RWPE2 (cell line): ENCODE results near the gene GTF2H4.

Source experiments
- ATAC-seq: fragments of 200-7000 bp; cut with Tn5 transposase; 3 replicates; pipeline ENCODE4 v1.9.1; 2021; ENCODE audit warnings: low read depth
- DNase-seq: peaks from one replicate; pipeline ENCODE4 v3.0.0-alpha.2; 2020; ENCODE audit warnings: low spot score
- H3K27ac ChIP-seq: fragments of 450-650 bp; 2 replicates; pipeline ENCODE4 v1.5.1; 2017; ENCODE audit warnings: mild to moderate bottlenecking; ENCODE audit not compliant: poor library complexity, severe bottlenecking
- H3K27me3 ChIP-seq: fragments of 250-450 bp; sonication (Bioruptor Pico); 2 replicates; pipeline ENCODE4 v1.5.1; 2021; ENCODE audit warnings: mild to moderate bottlenecking, moderate library complexity; ENCODE audit not compliant: insufficient read depth, poor library complexity, severe bottlenecking
- H3K36me3 ChIP-seq: fragments of 250-450 bp; sonication (Bioruptor Pico); 2 replicates; pipeline ENCODE4 v1.5.1; 2020; ENCODE audit warnings: low read depth, mild to moderate bottlenecking, moderate library complexity
- H3K4me1 ChIP-seq: fragments of 250-450 bp; sonication (Bioruptor Pico); 2 replicates; pipeline ENCODE4 v1.5.1; 2021; ENCODE audit warnings: mild to moderate bottlenecking, moderate library complexity; ENCODE audit not compliant: insufficient read depth, poor library complexity, severe bottlenecking
- H3K4me3 ChIP-seq: fragments of 250-450 bp; sonication (Bioruptor Pico); 2 replicates; pipeline ENCODE4 v1.5.1; 2021; ENCODE audit warnings: mild to moderate bottlenecking, moderate library complexity; ENCODE audit not compliant: severe bottlenecking
- H3K9me3 ChIP-seq: fragments of 250-450 bp; sonication (Bioruptor Pico); 2 replicates; pipeline ENCODE4 v1.5.1; 2021; ENCODE audit warnings: mild to moderate bottlenecking, moderate library complexity; ENCODE audit not compliant: severe bottlenecking
- TF ChIP-seq, protein P1 (sequence below): fragments of 450-650 bp; IDR thresholded peaks from one replicate; pipeline ENCODE4 v1.5.1; 2017; ENCODE audit warnings: mild to moderate bottlenecking, moderate library complexity; ENCODE audit not compliant: poor library complexity, severe bottlenecking

The GTF2H4 gene

GRCh38 chr6:30957716-30958115, 49.7 kb downstream of the GTF2H4 start:
- H3K27me3 ChIP-seq = no peaks in the 10 kb centered on the region
- DNase-seq = no peak
- no peak for ATAC-seq
- no peaks in the 10 kb centered on the region for H3K36me3 ChIP-seq
- H3K9me3 ChIP-seq = no peaks in the 10 kb centered on the region
- TF ChIP-seq, protein P1, sequence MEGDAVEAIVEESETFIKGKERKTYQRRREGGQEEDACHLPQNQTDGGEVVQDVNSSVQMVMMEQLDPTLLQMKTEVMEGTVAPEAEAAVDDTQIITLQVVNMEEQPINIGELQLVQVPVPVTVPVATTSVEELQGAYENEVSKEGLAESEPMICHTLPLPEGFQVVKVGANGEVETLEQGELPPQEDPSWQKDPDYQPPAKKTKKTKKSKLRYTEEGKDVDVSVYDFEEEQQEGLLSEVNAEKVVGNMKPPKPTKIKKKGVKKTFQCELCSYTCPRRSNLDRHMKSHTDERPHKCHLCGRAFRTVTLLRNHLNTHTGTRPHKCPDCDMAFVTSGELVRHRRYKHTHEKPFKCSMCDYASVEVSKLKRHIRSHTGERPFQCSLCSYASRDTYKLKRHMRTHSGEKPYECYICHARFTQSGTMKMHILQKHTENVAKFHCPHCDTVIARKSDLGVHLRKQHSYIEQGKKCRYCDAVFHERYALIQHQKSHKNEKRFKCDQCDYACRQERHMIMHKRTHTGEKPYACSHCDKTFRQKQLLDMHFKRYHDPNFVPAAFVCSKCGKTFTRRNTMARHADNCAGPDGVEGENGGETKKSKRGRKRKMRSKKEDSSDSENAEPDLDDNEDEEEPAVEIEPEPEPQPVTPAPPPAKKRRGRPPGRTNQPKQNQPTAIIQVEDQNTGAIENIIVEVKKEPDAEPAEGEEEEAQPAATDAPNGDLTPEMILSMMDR = no peak
- no peak overlapping the region for H3K4me3 ChIP-seq
- H3K27ac ChIP-seq = no peak overlapping the region
- H3K4me1 ChIP-seq = peaks cover 7% of the 10 kb centered on the region

DNA sequence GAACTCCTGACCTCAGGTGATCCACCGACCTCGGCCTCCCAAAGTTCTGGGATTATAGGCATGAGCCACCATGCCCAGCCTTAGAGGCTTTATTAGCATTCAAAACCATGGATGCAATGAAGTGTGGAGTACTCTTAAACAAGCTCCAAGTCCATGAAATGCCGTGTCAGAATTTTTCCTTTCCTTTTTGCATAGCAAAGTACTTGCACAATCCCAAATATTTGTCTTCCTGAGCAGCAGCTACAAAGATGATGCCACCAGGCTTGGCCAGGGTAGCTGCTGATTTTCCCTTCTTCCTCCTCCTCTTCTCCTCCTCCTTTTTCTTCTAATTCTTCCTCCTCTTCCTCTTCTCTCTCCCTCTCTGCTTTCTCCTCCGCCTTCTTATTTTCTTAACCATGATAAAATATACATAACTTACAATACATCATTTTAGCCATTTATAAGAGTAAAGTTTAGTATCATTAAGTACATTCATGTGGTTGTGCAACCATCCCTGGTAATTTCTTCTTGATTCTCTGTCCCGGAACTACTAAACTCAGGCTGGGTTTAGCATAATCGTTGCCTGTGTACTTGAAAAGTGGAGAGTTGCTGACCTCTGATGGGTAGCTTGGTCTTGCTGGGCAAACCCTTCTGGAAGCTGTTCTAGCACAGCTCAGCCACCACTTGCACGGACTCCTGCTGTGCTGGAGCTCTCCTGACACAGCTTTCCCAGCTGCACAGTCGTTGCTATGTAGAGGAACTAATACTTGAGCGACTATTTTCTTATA, 53.1 kb downstream of the GTF2H4 start:
- ATAC-seq (no peak), DNase-seq (no peak)
- Histone ChIP-seq H3K4me3 (no peak overlapping the region), H3K4me1 (peaks cover 5% of the 10 kb centered on the region), H3K36me3 (no peaks in the 10 kb centered on the region), H3K9me3 (no peaks in the 10 kb centered on the region), H3K27ac (no peak overlapping the region), H3K27me3 (no peaks in the 10 kb centered on the region)
- TF ChIP-seq, protein P1 = no peak

DNA sequence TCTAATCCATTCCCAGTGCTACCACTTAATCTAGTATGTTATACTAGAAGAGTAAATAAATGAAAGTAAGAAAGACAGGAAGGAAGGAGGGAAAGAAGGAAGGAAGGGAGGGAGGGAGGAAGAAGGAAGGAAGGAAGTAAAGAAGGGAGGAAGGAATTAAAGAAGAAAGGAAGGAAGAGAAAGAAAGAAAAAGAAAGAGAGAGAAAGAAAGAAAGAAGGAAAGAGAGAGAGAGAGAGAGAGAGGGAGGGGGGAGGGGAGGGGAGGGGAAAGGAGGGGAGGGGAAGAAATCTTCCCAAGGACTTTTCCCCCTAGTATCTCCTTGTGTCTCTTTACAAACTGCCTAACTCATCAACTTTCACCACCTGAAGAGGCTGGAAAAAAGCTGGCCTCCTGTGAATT, 54.7 kb downstream of the GTF2H4 start:
- DNase-seq (no peak), ATAC-seq (no peak)
- H3K4me3 ChIP-seq = no peak overlapping the region
- no peaks in the 10 kb centered on the region for H3K27me3 ChIP-seq
- TF ChIP-seq, protein P1 = no peak
- H3K9me3 ChIP-seq = no peaks in the 10 kb centered on the region
- H3K36me3 ChIP-seq = no peaks in the 10 kb centered on the region
- no peak overlapping the region for H3K27ac ChIP-seq
- peaks cover 5% of the 10 kb centered on the region for H3K4me1 ChIP-seq

DNA sequence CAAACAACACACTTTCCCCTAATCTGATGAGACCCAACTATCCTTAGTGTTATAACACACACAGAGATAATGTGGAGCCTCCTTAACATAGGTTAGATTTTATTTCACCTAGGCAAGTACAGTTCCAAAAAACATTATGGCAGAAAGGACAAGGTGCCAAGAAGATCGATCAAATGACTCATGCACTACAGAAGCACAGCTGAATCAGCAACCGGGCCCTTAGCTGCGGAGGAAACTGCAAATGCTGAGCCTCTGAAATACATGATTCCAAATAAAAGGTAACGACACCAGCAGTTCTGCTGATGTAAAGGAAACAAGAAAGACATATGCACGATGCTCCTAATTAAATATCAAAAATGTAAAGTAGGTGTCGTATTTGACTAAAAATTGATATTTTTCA, 55.6 kb downstream of the GTF2H4 start:
- Histone ChIP-seq H3K9me3 (no peaks in the 10 kb centered on the region), H3K4me3 (no peak overlapping the region), H3K36me3 (no peaks in the 10 kb centered on the region), H3K27ac (no peak overlapping the region), H3K27me3 (no peaks in the 10 kb centered on the region), H3K4me1 (peaks cover 5% of the 10 kb centered on the region)
- TF ChIP-seq, protein P1 = no peak
- peak; percentile 59; the same call in 2 of the 3 replicates for ATAC-seq
- no peak for DNase-seq
